SKM-1 treated with dmso at 0.1 percent for 144 hours (cell line): ENCODE data around the gene RNF151.
"Not testable (repeated sequence)": the region's sequence is repeated elsewhere in the genome, so short reads cannot be mapped to it uniquely, and the experiment has no call there.

Source experiments
- DNase-seq: peaks from one replicate; lab custom pipeline; 2025; ENCODE audit not compliant: unreplicated experiment; lab: John Stamatoyannopoulos, UW

Gene RNF151

DNA sequence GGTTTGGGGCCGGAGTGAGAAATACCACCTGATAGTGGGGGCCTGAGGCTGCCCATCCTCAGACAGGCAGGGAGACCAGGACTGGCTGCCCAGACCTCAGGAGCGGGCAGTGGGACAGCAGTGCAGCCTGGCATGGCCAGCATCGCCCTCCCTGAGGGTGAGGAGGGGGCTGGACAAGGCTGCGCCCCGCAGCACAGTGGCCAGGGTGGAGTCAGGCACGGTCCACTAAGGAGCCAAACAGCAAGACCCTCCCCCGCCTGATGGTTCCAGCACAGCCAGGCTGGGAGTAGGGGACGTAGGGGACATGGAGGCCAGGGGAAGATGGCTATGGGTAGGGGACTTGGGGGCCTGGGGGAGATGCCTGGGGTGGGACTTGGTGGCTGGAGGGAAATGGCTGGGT is 39.7 kb downstream of the RNF151 start:
- DNase-seq = no peak

DNA sequence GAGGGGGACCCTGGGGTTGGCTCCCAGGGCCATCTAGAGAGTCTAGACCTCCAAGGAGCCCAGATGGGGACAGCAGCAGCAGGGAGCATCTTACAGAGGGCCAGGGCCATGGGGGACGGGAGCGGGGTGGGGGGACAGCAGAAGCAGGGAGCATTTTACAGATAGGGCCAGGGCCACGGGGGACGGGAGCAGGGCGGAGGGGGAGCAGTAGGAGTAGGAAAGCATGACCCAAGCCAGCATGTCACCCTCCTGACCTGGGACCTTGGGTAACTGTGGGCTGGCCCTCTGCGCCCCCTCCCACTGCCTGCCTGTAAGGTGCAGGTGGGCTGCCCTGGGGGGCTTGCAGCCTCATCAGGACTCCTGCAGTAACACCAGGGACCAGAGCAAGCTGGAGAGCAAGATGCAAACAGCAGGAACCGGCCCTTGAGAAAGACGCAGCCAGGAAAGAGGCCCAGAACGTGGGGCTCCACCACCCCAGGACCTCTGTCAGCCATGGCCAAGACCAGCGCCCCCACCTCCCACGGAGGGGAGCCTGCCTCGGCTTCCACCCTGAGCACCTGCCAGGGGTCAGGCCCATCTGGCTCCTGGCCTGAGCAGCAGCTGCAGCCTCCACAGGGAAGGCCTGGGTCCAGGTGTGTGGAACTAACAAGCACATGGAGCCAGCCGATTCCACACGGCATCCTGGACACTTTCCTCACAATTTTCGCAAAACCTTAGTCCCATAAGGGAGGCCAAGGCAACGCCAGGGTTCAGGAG is 40.6 kb downstream of the RNF151 start:
- no peak for DNase-seq

GRCh38 chr16:2008009-2008526 is 41.4 kb downstream of the RNF151 start:
- DNase-seq = no peak

DNA sequence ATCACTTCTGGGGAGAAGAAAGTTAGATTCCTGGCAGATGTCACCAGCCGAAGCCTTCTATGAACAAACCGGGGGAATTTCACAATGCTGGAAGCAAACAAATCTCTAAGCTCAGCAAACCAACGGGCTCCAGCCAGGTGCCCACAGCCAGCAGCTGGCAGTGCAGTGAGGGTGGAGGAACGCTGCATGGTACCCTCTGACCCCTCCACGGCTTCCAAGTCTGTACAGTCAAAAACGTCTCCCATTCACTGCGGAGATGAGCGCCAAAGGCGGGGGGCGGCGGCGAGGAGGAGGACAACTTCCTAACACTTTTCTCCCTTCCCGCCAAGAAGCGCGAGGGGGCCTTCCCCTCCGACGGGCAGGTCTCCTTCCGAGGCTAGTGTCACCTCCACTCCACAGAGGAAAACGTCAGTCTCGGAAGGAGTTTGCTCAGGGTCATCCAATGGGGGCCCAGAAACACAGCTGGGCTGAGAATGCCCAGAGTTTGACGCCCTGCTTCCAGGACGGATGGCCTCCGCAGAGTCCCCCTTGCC is 42.0 kb downstream of the RNF151 start:
- DNase-seq = no peak

- no peak for DNase-seq
Observed at GRCh38 chr16:2009164-2009711, 42.6 kb downstream of the RNF151 start.

DNA sequence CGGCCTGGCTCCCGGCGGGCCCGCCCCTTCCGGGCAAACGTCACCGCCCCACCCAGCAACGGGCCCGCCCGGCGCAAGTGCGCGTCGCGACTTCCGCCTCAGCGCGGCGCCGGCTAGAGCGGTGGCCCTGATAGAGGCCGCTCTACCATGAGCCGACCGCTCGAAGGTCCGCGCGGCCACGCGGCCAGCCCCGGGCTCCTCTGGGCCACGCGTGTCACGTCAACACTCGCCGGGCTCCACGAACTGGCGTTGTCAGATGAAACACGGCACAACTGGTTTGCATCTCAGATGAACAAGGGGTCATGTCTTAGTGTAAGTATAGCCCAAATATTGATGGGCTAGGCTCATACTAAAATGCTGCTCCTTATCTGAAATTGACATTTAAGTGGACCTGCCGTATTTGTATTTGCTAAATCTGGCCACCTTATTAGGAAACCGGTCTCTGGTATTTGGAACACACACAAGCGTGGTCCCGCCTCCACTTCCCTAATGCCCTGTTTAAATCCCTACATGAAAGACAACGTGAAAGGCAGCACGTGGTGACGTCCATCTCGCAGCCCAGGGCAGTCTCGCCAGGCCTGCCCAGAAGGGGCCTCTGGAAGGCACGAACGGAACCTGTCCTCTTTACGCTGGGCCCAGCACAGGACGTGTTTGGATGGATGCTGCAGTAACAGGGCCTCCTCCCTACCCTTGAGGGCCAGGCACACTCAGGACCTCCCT is 43.3 kb downstream of the RNF151 start, which contains the start of gene ZNF598:
ZNF598 (minus strand) TSS at position 31 of the 720 bp plus-strand sequence.
- DNase-seq = peak; percentile 58

GRCh38 chr16:2011726-2012125 is 45.1 kb downstream of the RNF151 start:
- not testable (repeated sequence) for DNase-seq

GRCh38 chr16:2013527-2013926 is 46.9 kb downstream of the RNF151 start:
- no peak for DNase-seq

DNA sequence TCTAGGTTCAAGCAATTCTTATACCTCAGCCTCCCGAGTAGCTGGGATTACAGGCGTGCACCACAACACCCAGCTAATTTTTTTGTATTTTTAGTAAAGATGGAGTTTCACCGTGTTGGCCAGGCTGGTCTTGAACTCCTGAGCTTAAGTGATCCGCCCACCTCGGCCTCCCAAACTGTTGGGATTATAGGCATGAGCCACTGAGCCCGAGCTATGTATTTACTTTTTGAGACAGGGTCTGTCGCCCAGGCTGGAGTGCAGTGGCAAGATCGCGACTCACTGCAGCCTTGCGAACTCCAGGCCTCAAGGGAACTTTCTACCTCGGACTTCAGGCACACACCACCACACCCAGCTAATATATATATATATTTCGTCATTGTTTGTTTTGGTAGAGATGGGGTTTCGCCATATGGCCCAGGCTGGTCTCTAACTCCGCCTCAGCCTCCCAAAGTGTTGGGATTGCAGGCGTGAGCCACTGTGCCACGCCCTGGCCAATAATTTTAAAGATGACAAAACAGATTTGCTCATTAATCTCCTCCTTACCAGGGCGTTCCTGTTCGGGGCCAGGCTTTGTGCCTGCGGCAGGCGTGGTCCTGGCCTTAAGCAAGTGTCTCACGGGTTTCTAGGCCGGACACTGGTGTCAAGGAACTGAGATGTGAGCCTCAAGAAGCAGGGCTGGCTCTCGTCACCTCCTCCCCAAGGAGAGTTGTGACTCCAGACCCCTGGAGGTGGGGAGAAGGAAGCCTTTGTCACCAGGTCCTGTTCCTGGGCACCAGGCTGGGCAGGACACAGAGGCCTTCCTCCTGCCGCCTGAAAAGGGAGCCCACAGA is 48.7 kb downstream of the RNF151 start:
- DNase-seq = peak; percentile 26

DNA sequence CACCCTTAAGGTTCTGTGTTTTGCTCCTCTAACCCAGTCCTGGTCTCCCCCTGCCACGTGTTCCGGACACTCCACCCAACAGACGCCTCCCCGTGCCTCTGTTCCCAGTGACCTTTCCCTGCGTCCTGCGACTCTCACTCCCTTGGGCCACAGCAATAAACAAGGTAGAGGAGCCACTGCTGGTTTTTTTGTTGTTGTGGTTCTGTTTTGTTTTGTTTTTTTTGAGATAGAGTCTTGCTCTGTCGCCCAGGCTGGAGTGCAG is 49.2 kb downstream of the RNF151 start:
- DNase-seq = no peak

GRCh38 chr16:2016407-2016922 is 49.8 kb downstream of the RNF151 start:
- DNase-seq = peak; percentile 2
